ENCODE data around the gene SLC4A7.
"Not testable (repeated sequence)": the region's sequence is repeated elsewhere in the genome, so short reads cannot be mapped to it uniquely, and the experiment has no call there.

The SLC4A7 gene

GRCh38 chr3:27333843-27334242 lies 150.3 kb downstream of the SLC4A7 start:
- no peaks in the 10 kb centered on the region for H3F3A ChIP-seq (ENCODE audit: low read depth)
- peaks cover 4% of the 10 kb centered on the region; the same call in 1 of the 2 replicates for H3K9me3 ChIP-seq (ENCODE audit: insufficient read depth, low read depth, low read length)
- H3K4me3 ChIP-seq (ENCODE audit: low read length, poor library complexity, severe bottlenecking), result no peak overlapping the region
- no peaks in the 10 kb centered on the region for H3K79me2 ChIP-seq (ENCODE audit: insufficient read depth, low read length)
- H3K36me3 ChIP-seq (ENCODE audit: insufficient read depth, low read length), result no peaks in the 10 kb centered on the region
- H3K27me3 ChIP-seq (ENCODE audit: insufficient read depth, low read length, poor library complexity, severe bottlenecking), result no peaks in the 10 kb centered on the region
- H3K4me1 ChIP-seq (ENCODE audit: insufficient read depth, low read length, poor library complexity, severe bottlenecking), result no peaks in the 10 kb centered on the region
- H4K20me1 ChIP-seq (ENCODE audit: insufficient read depth, low read length, poor library complexity, severe bottlenecking), result no peaks in the 10 kb centered on the region
- TF ChIP-seq EZH2phosphoT487 (IDR thresholded peaks at IDR 0.05; ENCODE audit: borderline replicate concordance) (no peak), CTCF (conservative IDR thresholded peaks at IDR 0.05; ENCODE audit: low read length) (no peak)
- H3K9ac ChIP-seq (ENCODE audit: low read depth, low read length, poor library complexity, severe bottlenecking), result no peak overlapping the region
- H2AFZ ChIP-seq (ENCODE audit: low read length), result no peak overlapping the region
- H3K4me2 ChIP-seq (ENCODE audit: low read depth, low read length, poor library complexity, severe bottlenecking), result no peak overlapping the region
- no peaks in the 10 kb centered on the region for H3K9me2 ChIP-seq (replicated peaks; ENCODE audit: low read depth, low read length)

GRCh38 chr3:27328982-27329762 lies 155.0 kb downstream of the SLC4A7 start:
- H3K9me3 ChIP-seq (ENCODE audit: insufficient read depth, low read depth, low read length); H3K9me2 ChIP-seq (replicated peaks; ENCODE audit: low read depth, low read length); H3K9ac ChIP-seq (ENCODE audit: low read depth, low read length, poor library complexity, severe bottlenecking); H3K79me2 ChIP-seq (ENCODE audit: insufficient read depth, low read length); H2AFZ ChIP-seq (ENCODE audit: low read length); H3K36me3 ChIP-seq (ENCODE audit: insufficient read depth, low read length); H3K27me3 ChIP-seq (ENCODE audit: insufficient read depth, low read length, poor library complexity, severe bottlenecking); H3K4me3 ChIP-seq (ENCODE audit: low read length, poor library complexity, severe bottlenecking); H3F3A ChIP-seq (ENCODE audit: low read depth); H4K20me1 ChIP-seq (ENCODE audit: insufficient read depth, low read length, poor library complexity, severe bottlenecking); H3K4me1 ChIP-seq (ENCODE audit: insufficient read depth, low read length, poor library complexity, severe bottlenecking); H3K4me2 ChIP-seq (ENCODE audit: low read depth, low read length, poor library complexity, severe bottlenecking): not testable (repeated sequence)

- no peak overlapping the region for H3K4me3 ChIP-seq (ENCODE audit: low read length, poor library complexity, severe bottlenecking)
- no peaks in the 10 kb centered on the region for H3K36me3 ChIP-seq (ENCODE audit: insufficient read depth, low read length)
- H3K9me3 ChIP-seq (ENCODE audit: insufficient read depth, low read depth, low read length), result peaks cover 4% of the 10 kb centered on the region; the same call in 1 of the 2 replicates
- no peaks in the 10 kb centered on the region for H3K9me2 ChIP-seq (replicated peaks; ENCODE audit: low read depth, low read length)
- no peaks in the 10 kb centered on the region for H3F3A ChIP-seq (ENCODE audit: low read depth)
- H3K4me2 ChIP-seq (ENCODE audit: low read depth, low read length, poor library complexity, severe bottlenecking), result no peak overlapping the region
- no peak overlapping the region for H3K9ac ChIP-seq (ENCODE audit: low read depth, low read length, poor library complexity, severe bottlenecking)
- no peaks in the 10 kb centered on the region for H3K4me1 ChIP-seq (ENCODE audit: insufficient read depth, low read length, poor library complexity, severe bottlenecking)
- TF ChIP-seq CTCF (conservative IDR thresholded peaks at IDR 0.05; ENCODE audit: low read length) (no peak), EZH2phosphoT487 (IDR thresholded peaks at IDR 0.05; ENCODE audit: borderline replicate concordance) (no peak)
- no peaks in the 10 kb centered on the region for H3K27me3 ChIP-seq (ENCODE audit: insufficient read depth, low read length, poor library complexity, severe bottlenecking)
- no peaks in the 10 kb centered on the region for H3K79me2 ChIP-seq (ENCODE audit: insufficient read depth, low read length)
- no peak overlapping the region for H2AFZ ChIP-seq (ENCODE audit: low read length)
- H4K20me1 ChIP-seq (ENCODE audit: insufficient read depth, low read length, poor library complexity, severe bottlenecking), result no peaks in the 10 kb centered on the region
Observed at GRCh38 chr3:27326629-27327545, 157.3 kb downstream of the SLC4A7 start.

All from Loucy (cell line).